CD4-positive, alpha-beta T cell treated with Interleukin-15 for 1 hour (primary cell): ENCODE results near the gene LRP3.
"Not testable (repeated sequence)": the region's sequence is repeated elsewhere in the genome, so short reads cannot be mapped to it uniquely, and the experiment has no call there.

ENCODE experiments used
- DNase-seq: peaks from one replicate; pipeline ENCODE4 v3.0.0-alpha.2; 2020

The LRP3 gene

DNA sequence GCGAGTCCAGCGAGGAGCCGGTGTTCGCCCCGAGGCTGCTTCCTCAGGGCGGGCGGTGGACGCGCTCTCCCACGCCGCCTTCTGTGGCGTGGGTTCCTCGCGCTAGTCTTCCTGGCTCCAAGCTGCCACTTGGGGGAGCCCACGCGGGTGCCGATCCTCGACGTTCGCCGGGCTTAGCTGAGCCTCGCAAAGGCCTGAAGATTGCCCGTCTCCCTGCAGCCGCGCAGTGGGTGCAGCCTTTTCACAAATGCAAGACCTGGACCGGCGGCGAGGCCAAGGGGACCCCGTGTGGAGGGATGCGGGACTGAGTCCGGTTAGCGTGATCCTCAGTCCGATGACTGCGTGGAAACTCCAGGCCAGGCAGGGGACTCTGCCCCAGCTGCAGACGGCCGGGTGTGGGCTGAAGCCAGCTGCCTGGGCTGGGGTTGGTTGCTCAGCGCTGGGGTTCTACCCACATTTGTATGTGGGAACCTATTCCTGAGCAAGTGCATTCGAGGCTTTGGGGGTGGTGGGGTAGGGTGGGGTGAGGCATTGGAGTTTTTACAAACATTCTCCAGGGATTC, 16.6 kb upstream of the LRP3 start:
- DNase-seq = peak; percentile 85

DNA sequence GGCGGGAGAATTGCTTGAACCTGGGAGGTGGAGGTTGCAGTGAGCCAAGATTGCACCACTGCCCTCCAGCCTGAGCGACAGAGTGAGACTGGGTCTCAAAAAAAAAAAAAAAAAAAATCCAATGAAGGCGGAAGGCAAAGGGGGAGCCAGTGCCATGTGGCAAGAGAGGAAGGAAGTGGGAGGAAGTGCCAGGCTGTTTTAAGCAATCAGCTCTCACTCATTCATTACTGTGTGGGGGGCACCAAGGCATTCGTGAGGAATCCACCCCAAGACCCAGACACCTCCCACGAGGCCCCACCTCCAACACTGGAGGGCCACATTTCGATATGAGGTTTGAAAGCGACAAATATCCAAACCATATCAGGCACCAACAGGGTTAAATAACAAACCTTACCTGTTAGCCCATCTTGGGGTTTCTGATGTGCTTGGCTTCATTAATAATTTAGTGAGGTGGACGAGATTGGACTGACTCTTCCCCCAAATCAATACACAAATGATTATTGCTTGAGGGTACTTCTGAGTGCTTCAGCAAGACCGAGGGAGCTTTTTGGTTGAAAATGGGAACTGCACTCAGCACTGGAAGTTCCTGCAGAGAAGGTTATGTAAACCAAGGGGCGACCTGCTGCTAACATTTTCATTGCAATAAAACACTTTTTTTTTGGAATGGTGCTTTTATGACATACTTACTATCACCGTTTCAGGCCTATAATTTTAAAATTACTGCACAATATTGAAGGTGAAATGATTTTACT, 7.5 kb upstream of the LRP3 start:
- DNase-seq = no peak

DNA sequence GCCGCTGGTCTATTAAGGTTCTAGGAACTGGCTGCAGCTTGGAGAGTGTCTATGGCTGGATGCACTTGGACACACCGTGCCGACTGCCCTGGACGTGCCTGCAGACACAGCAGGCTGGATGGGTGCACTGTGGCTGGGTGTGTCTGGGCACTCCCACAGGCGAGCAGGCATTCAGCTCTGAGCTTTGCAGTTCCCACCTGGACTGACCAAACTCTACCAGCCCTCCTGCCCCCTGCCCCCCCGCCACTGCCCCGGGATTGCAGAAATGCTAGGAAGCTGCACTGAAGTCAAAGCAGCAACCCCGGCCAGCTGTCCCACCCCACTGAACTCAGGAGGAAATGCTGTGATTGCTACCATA, 7.0 kb upstream of the LRP3 start:
- no peak for DNase-seq

DNA sequence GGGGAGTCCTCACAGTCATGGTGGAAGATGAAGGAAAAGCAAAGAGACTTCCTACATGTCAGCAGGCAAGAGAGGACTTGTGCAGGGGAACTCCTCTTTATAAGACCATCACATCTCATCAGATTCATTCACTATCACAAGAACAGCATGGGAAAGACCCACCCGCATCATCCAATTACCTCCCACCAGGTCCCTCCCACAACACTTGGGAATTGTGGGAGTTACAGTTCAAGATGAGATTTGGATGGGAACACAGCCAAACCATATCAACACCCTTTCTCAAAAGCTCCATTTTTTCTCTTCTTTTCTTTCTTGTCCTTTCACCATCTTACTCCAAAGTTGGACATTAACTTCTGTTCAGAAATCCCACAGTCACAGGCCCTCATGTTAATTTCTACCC, 4.7 kb upstream of the LRP3 start:
- no peak for DNase-seq

DNA sequence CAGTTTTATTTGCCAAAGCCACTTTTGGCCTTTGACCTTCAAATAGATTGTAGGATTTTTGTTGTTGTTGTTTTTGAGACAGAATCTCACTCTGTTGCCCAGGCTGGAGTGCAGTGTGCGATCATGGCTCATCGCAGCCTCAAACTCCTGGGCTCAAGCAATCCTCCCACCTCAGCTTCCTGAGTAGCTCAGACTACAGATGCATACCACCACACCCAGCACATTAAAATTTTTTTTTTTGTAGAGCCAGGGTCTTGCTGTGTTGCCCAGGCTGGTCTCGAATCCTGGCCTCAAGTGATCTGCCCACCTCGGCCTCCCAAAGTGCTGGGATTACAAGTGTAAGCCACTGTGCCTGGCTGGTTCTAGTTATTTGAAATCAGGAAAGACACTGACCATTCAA, 3.0 kb upstream of the LRP3 start:
- not testable (repeated sequence) for DNase-seq

DNA sequence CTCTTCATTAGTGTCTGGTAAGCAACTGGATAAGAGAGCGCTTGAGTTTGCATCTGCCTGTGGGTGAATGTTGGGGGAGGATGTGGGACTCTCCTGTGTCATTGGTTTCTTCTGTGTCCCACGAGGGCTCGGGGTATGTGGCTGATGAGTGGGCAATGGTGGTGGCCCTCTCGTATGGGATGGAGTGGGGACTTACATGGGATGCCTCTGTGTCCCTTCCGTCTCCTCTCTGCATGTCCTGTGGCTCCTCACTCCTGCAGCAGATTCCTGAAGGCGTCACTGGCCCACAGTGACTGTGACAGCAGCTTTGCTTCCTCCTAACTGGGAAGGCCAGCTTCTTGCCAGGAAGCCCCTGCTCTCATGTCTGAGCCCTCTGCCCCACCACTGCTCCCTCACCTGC, 2.6 kb upstream of the LRP3 start:
- peak; percentile 11 for DNase-seq

DNA sequence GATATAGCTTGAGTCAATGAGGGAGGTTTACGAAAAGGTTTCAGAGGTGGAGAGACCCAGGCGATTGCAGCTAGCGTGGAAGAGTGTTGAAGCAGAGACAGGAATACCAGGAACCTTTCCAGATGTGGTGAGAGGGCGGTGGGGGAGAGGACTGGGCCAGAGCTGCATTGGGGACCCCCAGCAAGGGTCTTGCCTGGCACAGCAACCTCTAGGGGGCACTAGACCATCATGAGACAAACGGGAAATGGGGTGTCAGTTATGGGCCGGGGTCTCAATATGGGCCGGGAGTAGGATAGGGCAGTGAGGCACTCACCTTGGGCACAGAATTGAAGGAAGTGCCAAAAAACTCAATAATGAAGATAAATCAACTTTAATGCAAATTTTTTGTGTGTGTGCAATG, 2.1 kb upstream of the LRP3 start:
- no peak for DNase-seq

DNA sequence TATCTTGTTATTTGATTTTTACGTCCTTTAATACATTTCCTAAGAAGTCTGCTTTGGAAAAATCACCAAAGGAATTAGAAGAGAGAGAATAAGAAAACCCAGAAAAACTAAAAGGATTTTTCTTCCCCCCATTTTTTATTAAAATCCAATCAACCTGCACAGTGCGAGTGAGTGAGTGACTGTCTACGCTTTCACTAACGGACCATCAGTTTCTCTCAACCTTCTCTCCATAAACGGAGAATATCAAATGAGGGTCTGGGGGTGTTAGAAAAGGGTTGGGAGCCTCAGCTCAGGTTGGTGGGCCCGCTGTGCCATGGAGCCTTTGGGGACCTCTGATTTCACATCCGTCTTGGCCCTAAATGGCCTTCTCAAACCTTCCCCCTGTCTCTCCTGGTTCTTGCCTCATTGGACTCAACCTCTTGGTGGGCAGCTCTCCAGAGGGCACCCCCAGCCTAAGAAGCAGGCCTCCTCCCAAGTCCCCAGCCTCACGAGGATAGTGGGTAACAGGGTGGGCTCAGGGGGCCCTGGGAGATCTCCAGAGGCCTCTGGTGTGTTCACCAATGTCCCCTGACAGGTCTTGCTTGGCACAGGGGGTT, 763 bp upstream of the LRP3 start:
- no peak for DNase-seq

DNA sequence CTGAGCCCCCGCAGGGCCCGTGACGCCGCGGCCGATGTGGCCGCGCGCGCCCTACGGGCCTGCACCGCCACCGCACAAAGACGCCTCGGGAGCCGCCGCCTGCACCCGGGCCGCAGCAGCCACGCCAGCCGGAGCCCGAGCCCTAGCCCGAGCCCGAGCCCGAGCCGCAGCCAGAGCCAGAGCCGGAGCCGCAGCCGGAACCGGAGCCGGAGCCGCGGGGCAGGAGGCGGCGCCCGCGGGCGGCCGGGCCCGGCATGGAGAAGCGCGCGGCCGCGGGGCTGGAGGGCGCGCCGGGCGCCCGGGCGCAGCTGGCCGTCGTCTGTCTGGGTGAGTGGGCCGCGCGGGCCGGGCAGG, 379 bp downstream of the LRP3 start:
- no peak for DNase-seq

DNA sequence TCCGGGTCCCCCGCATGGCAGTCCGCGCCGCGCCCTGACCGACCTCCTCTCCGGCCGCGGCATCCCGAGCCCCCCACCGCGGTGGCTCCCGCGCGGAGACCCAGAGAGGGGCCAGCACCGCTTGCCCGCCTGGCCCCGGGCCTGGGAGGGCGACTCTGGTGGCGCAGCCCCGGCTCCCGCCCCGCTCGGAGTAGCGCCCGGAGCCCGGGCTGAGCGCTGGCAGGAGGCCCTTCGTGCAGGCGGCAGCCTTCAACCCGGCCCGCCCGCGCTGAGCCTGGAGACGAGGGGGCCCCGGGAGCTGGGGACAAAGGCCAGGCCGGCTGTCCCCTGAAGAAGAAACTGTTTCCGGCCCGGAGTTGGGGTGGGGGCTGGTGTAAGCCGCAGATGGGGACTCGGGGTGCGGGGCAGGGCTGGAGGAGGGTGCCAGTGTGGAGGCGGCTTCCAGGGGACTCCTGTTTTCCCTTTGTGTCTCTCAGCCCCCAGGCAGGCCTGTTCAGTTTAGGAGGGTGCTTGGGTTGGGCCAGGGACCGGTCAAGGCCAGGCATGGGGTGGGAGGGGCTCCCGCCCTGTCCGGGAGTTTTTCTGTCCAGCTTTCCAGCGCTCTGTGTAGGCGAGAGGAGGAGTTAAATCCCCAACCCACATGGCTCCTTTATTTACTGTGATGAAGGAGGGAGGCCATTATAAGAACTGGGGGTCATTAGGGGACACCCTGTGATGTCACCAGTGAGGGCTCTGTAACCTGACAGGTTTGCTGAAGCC, 935 bp downstream of the LRP3 start:
- DNase-seq = no peak

DNA sequence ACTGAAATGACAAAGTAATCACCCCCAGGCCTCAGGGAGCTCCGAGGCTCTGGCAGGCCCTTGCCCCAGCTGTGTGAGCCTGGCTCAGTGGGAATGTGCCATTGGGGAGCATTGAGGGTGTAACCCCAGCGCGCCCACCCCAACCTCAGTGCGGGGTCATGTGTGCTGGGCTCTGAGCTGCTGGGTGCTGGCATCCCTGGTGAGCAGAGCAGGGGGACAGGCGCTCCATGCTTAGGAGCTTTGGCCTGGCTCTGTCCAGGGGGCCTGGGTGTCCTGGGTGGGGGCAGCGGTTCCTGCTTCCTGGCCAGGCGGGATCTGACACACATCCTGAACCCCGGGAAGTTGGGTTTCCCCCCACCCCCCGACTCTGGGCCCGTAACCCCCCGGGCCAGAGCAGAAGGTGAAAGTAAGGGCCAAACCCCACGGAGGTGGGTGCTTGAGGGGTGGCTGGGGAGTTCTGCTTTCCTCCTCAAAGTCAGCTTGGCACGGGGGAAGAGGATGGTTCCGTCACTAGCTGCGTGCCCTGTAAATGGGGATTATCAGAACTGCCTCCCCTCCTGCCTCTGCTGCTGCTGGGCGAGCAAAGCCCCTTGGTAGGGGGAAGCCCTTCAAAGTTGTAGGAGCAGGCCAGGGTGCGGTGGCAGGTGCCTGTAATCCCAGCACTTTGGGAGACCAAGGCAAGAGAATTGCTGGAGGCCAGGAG, 1.7 kb downstream of the LRP3 start:
- DNase-seq = no peak

DNA sequence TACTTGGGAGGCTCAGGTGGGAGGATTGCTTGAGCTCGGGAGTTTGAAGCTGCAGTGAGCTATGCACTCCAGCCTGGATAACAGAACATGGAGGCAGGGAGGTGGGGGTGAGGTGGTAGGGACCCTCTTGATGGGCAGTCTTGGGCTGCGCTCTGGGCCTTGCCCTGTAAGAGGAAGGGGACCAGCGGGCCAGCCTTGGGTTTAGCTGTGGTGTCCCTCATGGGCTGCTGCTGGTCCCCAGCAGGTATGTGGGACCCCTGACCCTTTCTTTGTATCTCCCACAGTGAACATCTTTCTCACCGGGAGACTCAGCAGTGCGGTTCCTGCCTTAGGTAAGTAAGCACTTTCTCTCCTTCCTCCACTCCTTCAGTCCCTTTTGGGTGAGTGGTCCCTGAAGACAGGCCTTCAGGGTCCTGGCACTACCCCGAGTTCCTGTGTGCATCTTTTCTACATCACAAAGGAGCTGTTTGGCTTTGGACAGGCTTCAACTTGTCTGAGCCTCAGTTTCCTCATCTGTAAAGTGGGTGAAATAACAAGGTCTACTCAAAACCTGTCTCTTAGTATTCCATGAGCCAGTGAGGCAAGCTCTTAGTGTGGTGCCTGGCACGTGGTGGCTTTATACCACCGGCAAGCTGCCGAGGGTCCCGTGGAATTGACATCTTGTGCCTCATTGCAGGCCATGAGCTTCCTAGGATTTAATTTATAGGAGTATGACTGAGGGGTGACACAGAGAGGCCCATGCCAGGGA, 2.5 kb downstream of the LRP3 start:
- DNase-seq = no peak

DNA sequence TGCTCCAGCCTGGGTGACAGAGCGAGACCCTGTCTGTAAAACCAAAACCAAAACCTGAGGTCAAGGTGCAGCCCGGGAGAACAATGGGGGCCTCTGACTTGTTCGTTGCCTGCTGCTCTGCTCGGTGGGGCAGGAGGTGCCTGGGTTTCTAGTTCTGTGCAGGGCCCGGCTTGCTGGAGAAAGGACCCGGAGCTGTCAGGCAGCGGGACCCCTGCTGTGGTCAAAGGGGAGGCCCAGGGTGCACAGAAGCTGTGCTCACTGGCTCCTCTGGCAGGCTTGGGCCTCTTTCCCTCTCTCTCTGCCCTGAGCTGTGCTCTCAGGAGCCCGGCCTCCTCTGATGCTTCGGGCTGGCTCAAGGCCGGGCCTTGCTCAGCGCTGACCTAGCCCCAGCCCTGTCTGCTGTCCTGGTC, 3.5 kb downstream of the LRP3 start:
- no peak for DNase-seq

DNA sequence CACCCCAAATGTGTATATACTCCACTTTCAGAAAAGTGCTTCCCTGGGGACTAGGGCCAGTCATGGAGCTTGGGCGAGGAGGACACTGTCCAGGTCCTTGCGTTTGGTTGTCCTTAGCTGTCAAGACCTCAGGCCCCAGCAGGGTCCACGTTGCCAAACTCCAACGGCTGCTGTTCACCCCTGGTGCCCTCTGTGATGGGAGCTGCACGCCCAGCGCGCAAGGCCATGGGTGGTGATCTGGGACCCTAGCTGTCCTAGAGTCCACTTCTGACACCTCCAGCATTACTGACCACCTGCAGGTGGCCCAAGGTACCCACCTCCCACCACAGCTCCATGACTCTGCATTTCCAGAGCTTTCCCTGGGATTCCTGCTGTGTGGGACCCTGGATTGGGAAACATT, 4.0 kb downstream of the LRP3 start:
- DNase-seq = no peak

DNA sequence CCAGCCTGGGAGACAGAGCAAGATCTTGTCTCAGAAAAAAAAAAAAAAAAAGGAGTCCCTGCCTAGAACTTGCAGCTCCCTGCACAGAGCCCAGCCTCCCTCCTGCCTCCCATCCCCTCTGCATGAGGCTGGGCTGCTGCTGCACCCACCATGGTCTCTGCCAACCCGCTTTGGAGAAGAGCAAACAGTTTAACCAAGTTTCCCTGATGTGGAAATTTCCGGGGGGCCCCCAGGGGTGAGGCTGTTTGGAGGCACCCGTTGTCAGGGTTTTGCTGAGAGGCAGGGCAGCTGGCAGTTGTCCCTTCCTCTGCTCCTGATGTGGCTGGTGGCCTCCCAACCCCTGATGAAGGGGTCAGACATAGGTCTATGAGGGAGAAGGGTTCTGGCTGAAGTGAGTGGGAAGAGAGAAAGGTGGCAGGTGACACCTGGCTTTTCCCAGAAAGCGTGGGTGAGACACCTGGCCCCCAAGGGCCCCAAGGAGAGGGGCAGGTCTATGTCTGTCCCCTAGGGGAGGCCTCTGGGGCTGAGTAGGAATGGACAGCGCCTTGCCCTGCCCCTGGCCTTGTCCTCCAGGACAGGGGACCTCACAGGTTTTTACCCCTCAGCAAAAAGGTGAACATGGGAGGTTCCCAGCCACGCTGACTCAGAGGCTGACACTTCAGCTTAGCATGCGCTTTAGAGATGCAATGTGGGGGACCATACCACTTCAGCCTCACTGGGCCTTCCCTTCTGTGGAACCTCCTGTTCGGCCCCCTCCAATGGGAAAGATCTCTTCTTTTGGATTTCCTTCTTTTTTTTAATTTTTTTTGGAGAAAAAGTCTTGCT, 5.5 kb downstream of the LRP3 start:
- no peak for DNase-seq

DNA sequence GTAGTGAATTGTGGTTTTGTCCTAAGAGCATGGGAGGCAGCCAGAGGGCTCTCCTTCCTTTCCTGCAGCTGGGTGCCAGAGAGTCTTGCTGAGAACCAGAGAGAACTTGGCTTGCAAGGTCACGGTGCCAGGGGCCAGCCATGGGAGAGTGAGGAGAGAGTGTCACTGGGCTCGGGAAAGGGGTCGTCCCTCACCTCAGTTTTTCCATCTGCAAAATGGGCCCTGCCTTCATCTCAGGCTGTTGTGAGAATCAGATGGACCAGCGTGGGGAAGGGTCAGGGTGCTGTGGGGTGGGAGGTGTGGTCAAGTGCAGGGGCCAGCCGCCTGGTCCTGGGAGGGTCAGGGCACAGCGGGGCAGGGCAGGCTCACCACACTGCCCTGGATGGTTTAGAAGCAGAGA, 7.3 kb downstream of the LRP3 start:
- no peak for DNase-seq

DNA sequence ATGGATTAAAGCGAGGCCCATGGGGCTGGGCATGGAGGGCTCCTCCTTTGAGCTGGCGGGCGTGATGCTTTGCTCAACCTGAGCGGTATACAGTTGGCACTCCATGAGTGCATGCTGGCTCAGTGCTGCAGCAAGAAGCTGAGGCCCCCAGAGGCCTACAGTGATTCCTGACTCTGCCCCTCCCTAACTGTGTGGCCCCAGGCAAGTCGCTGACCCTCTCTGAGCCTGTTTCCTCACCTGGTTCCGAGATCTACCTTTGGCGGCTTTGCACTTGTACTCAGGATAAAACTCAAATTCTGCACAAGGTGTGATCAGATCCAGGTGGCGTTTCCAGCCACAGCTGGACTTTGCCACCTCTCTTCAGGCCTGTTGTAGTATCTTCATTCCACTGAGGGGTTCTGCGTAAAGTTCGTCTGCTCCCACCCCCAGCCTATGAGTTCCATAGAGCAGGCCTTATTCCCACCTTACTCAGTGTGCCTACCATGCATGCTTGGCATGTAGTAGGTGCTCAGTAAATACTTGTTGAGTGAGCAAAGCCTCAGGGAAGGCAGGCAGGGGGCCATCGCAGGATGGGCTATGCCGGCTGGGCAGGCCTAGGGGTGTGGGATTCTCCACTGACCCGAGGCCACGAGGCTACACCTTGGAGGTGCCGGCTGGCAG, 7.9 kb downstream of the LRP3 start:
- DNase-seq = no peak

DNA sequence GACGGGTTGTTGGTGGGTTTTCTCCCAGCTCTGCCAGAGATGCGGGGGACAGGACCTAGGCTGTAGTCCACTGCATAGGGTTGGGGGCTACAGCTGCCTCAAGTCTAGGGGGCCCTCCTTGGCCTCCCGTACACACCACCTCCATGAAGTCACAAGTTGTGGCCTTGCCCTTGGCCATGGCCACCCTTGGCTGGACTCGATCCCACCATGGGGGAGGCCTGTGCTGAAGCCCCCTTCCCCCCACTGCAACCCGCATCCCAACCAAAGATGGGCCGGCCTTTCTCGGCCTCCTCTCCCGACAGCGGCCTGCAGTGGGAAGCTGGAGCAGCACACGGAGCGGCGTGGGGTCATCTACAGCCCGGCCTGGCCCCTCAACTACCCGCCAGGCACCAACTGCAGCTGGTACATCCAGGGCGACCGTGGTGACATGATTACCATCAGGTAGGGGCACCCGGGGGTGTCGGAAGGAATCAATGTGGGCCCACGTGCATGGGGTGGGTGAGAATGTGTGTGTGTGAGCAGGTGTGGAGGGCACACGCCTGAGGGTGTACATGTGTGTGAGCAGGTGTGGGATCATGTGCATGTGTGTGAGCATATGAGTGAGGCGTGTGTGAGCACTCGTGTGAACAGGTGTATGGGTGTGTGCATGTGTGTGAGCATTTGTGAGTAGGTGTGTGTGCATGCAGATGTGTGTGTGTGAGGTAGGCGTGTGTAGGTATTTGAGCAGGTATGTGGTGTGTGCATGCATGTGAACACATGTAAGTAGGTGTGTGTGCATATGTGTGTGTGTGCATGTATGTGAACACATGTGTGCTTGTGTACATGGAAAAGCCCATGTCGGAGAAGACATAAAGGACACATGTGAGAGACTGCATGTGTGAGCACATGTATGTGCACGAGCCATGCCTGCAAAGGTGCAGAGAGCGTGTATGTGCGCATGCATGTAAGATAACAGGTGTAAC, 8.7 kb downstream of the LRP3 start:
- no peak for DNase-seq

DNA sequence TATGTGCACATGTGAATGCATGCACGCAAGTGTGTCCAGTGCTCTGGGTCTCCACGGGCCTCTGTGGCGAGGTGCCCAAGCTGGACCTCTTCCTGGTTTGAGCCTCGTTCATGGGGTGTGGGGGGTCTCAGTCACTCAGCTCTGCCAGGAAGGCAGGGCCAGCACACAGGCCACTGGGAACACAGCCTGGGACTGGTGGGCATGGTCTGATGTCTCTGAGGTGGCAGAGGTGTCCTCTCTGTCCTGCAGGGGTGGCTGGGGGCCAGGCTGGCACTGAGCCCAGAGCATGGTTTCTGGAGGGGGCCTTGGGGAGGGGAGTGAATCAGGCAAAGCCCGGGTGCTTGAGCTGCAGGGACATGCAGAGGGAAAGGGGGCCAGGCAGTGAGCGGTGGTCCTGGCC, 9.4 kb downstream of the LRP3 start:
- no peak for DNase-seq
